ENCODE measurements around the gene RUBCNL. TPM values are rescaled to one million over a fixed set of nuclear protein-coding genes. Genes with fewer than 3 reads are reported as not detected.

The RUBCNL gene
- total and polyA plus RNA-seq, 2 experiments from 2014 or later, result 4.2 to 5.9 TPM

- no peak for TF ChIP-seq REST (IDR thresholded peaks at IDR 0.05; ENCODE audit: unreplicated experiment)
Measured at GRCh38 chr13:46360604-46361003, 26.4 kb downstream of the RUBCNL start (continued).

- 0 out of 2 replicates have a peak, but pooled peaks cover 4% of the 10 kb centered on the region for H3K4me1 ChIP-seq (ENCODE audit: insufficient read depth)
- peaks cover 5% of the 10 kb centered on the region; the same call in 2 of the 3 replicates for H3K4me1 Mint-ChIP-seq
- no peaks in the 10 kb centered on the region for H3K36me3 Mint-ChIP-seq (ENCODE audit: low read depth)
- no peak overlapping the region for H3K27ac Mint-ChIP-seq
- H3K27ac ChIP-seq (ENCODE audit: low read depth), result no peak overlapping the region
- TF ChIP-seq EZH2 (IDR thresholded peaks at IDR 0.05; ENCODE audit: low read depth, unreplicated experiment) (no peak), NANOG (IDR thresholded peaks at IDR 0.05; ENCODE audit: borderline replicate concordance) (no peak), STAT1 (IDR thresholded peaks at IDR 0.05; ENCODE audit: unreplicated experiment) (no peak), EZH2phosphoT487 (IDR thresholded peaks at IDR 0.05; ENCODE audit: unreplicated experiment) (no peak), REST (IDR thresholded peaks at IDR 0.05; ENCODE audit: unreplicated experiment) (no peak), CREB1 (CRISPR knock-in tag; IDR thresholded peaks at IDR 0.05; ENCODE audit: low read depth) (no peak), ETS1 (IDR thresholded peaks at IDR 0.05) (no peak)
- no peak overlapping the region for H3K4me3 Mint-ChIP-seq
- H3K4me2 ChIP-seq, result no peak overlapping the region
- DNase-seq (ENCODE audit: low spot score) (no peak), ATAC-seq (no peak)
- no peak overlapping the region for H2AFZ ChIP-seq
- H3K4me3 ChIP-seq, result no peak overlapping the region
- H4K20me1 ChIP-seq (replicated peaks; ENCODE audit: insufficient read depth), result no peaks in the 10 kb centered on the region
- H3K36me3 ChIP-seq (ENCODE audit: insufficient read depth), result no peaks in the 10 kb centered on the region
- H3F3A ChIP-seq (replicated peaks; ENCODE audit: low read depth), result no peaks in the 10 kb centered on the region
- no peaks in the 10 kb centered on the region for H3K79me2 ChIP-seq (replicated peaks; ENCODE audit: insufficient read depth)
- no peaks in the 10 kb centered on the region for H3K27me3 ChIP-seq (ENCODE audit: insufficient read depth)
- no peaks in the 10 kb centered on the region for H3K27me3 Mint-ChIP-seq (ENCODE audit: insufficient read depth, low read depth, poor library complexity)
- H3K9me3 Mint-ChIP-seq, result no peaks in the 10 kb centered on the region; the same call in 2 of the 3 replicates
- no peaks in the 10 kb centered on the region for H3K9me2 ChIP-seq (ENCODE audit: insufficient read depth)
Measured at GRCh38 chr13:46359714-46360113, 27.3 kb downstream of the RUBCNL start.
